ENCODE measurements around the gene LIMCH1. TPM values are rescaled to one million over a fixed set of nuclear protein-coding genes. Genes with fewer than 3 reads are reported as not detected.
A peak's percentile ranks its signal among the peaks of the same experiment; 100 is the strongest.
"Not testable (repeated sequence)": the region's sequence is repeated elsewhere in the genome, so short reads cannot be mapped to it uniquely, and the experiment has no call there.

Gene LIMCH1
- total RNA-seq, 1 donor from 2014 or later, result 257 TPM

DNA sequence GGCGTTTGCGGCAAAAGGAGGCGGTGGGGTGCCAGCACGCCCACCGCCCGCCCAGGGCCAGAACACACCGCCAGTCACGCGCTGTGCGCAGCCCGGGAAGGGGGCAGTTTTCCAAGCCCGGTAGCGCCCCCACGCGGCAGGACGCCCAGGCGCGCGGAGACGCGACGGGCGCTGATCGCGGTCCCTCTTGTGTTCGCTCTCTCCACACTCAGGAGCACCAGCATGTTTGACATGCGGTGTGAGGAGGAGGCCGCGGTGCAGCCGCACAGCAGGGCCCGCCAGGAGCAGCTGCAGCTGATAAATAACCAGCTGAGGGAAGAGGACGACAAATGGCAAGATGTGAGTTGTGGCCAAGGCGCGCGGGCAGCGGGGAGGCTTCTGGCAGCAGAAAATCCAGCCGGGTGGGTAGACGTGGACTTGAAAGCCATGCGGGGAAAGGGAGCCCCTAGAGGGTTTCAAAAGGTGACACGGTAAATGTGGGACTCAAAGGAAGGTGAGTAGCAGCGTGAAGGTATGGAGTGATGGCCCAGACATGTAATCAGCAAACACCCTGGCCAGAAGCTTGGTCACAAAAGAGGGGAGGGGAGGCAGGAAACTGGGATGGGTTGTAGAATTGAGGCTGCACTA is 106.4 kb downstream of the LIMCH1 start:
- Mint-ChIP-seq H3K27ac (ENCODE audit: unreplicated experiment) (no peak overlapping the region), H3K36me3 (ENCODE audit: low read depth, unreplicated experiment) (peaks cover 25% of the 10 kb centered on the region), H3K4me3 (ENCODE audit: unreplicated experiment) (no peak overlapping the region), H3K9me3 (ENCODE audit: unreplicated experiment) (no peaks in the 10 kb centered on the region), H3K4me1 (ENCODE audit: unreplicated experiment) (peaks cover 47% of the 10 kb centered on the region), H3K27me3 (ENCODE audit: unreplicated experiment) (peaks cover 2% of the 10 kb centered on the region)
- DNase-seq (ENCODE audit: low spot score), result peak; percentile 93
- TF ChIP-seq CTCF (IDR thresholded peaks at IDR 0.05; ENCODE audit: unreplicated experiment), result peak; percentile 92

DNA sequence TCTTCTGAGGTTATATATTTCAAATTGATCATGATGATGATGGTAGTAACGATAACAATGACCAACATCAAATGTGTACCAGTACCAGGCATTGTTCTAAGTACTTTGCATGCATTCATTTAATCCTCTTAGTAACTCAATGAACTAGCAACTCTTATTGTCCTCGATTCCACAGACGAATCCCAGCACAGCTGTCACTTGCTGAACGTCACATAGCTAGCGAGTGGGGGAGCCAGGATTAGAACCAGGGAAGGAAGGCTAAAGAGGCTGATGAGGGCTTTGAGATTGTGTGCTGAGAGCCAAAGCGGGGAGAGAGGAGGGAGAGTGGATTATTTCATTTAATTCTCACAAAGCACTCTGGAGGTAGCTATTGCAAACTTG is 106.9 kb downstream of the LIMCH1 start:
- peaks cover 2% of the 10 kb centered on the region for H3K27me3 Mint-ChIP-seq (ENCODE audit: unreplicated experiment)
- DNase-seq (ENCODE audit: low spot score), result no peak
- no peak overlapping the region for H3K4me3 Mint-ChIP-seq (ENCODE audit: unreplicated experiment)
- H3K9me3 Mint-ChIP-seq (ENCODE audit: unreplicated experiment), result no peaks in the 10 kb centered on the region
- no peak overlapping the region for H3K27ac Mint-ChIP-seq (ENCODE audit: unreplicated experiment)
- no peak for TF ChIP-seq CTCF (IDR thresholded peaks at IDR 0.05; ENCODE audit: unreplicated experiment)
- peaks cover 45% of the 10 kb centered on the region for H3K4me1 Mint-ChIP-seq (ENCODE audit: unreplicated experiment)
- peaks cover 30% of the 10 kb centered on the region for H3K36me3 Mint-ChIP-seq (ENCODE audit: low read depth, unreplicated experiment)

- H3K9me3 Mint-ChIP-seq (ENCODE audit: unreplicated experiment), result no peaks in the 10 kb centered on the region
- no peak for DNase-seq (ENCODE audit: low spot score)
- peaks cover 35% of the 10 kb centered on the region for H3K36me3 Mint-ChIP-seq (ENCODE audit: low read depth, unreplicated experiment)
- TF ChIP-seq CTCF (IDR thresholded peaks at IDR 0.05; ENCODE audit: unreplicated experiment), result no peak
- no peak overlapping the region for H3K27ac Mint-ChIP-seq (ENCODE audit: unreplicated experiment)
- peaks cover 42% of the 10 kb centered on the region for H3K4me1 Mint-ChIP-seq (ENCODE audit: unreplicated experiment)
- peak overlapping the region; percentile 7 for H3K4me3 Mint-ChIP-seq (ENCODE audit: unreplicated experiment)
- H3K27me3 Mint-ChIP-seq (ENCODE audit: unreplicated experiment), result peaks cover 2% of the 10 kb centered on the region
Observed at GRCh38 chr4:41645728-41646390, 107.9 kb downstream of the LIMCH1 start.

- Mint-ChIP-seq H3K27ac (ENCODE audit: unreplicated experiment) (no peak overlapping the region), H3K27me3 (ENCODE audit: unreplicated experiment) (peaks cover 2% of the 10 kb centered on the region), H3K4me3 (ENCODE audit: unreplicated experiment) (peak overlapping the region; percentile 24), H3K9me3 (ENCODE audit: unreplicated experiment) (no peaks in the 10 kb centered on the region), H3K4me1 (ENCODE audit: unreplicated experiment) (peaks cover 42% of the 10 kb centered on the region), H3K36me3 (ENCODE audit: low read depth, unreplicated experiment) (peaks cover 44% of the 10 kb centered on the region)
- no peak for TF ChIP-seq CTCF (IDR thresholded peaks at IDR 0.05; ENCODE audit: unreplicated experiment)
- DNase-seq (ENCODE audit: low spot score), result no peak
Observed at GRCh38 chr4:41646862-41647261, 108.9 kb downstream of the LIMCH1 start.

GRCh38 chr4:41647383-41647782 is 109.4 kb downstream of the LIMCH1 start:
- no peaks in the 10 kb centered on the region for H3K9me3 Mint-ChIP-seq (ENCODE audit: unreplicated experiment)
- H3K4me3 Mint-ChIP-seq (ENCODE audit: unreplicated experiment), result no peak overlapping the region
- TF ChIP-seq CTCF (IDR thresholded peaks at IDR 0.05; ENCODE audit: unreplicated experiment), result no peak

GRCh38 chr4:41651150-41651549 is 113.2 kb downstream of the LIMCH1 start:
- not testable (repeated sequence) for H3K4me3 Mint-ChIP-seq (ENCODE audit: unreplicated experiment); H3K9me3 Mint-ChIP-seq (ENCODE audit: unreplicated experiment); H3K27me3 Mint-ChIP-seq (ENCODE audit: unreplicated experiment); DNase-seq (ENCODE audit: low spot score); H3K27ac Mint-ChIP-seq (ENCODE audit: unreplicated experiment)
- H3K36me3 Mint-ChIP-seq (ENCODE audit: low read depth, unreplicated experiment), result peaks cover 72% of the 10 kb centered on the region
- H3K4me1 Mint-ChIP-seq (ENCODE audit: unreplicated experiment), result peaks cover 21% of the 10 kb centered on the region

More at GRCh38 chr4:41647383-41647782, 109.4 kb downstream of the LIMCH1 start:
- no peak for DNase-seq (ENCODE audit: low spot score)
- H3K36me3 Mint-ChIP-seq (ENCODE audit: low read depth, unreplicated experiment), result peaks cover 49% of the 10 kb centered on the region
- no peak overlapping the region for H3K27ac Mint-ChIP-seq (ENCODE audit: unreplicated experiment)
- H3K4me1 Mint-ChIP-seq (ENCODE audit: unreplicated experiment), result peaks cover 42% of the 10 kb centered on the region
- peaks cover 2% of the 10 kb centered on the region for H3K27me3 Mint-ChIP-seq (ENCODE audit: unreplicated experiment)
